ENCODE results near the gene NDUFB10.
"Not testable (repeated sequence)": the region's sequence is repeated elsewhere in the genome, so short reads cannot be mapped to it uniquely, and the experiment has no call there.

NDUFB10 gene

GRCh38 chr16:1959269-1960039, at the start of gene NDUFB10:
TSS of gene NDUFB10 (plus strand) at chr16:1959538. CDS start at chr16:1959625, 87 bp downstream.
- DNase-seq, result peak; percentile 93

DNA sequence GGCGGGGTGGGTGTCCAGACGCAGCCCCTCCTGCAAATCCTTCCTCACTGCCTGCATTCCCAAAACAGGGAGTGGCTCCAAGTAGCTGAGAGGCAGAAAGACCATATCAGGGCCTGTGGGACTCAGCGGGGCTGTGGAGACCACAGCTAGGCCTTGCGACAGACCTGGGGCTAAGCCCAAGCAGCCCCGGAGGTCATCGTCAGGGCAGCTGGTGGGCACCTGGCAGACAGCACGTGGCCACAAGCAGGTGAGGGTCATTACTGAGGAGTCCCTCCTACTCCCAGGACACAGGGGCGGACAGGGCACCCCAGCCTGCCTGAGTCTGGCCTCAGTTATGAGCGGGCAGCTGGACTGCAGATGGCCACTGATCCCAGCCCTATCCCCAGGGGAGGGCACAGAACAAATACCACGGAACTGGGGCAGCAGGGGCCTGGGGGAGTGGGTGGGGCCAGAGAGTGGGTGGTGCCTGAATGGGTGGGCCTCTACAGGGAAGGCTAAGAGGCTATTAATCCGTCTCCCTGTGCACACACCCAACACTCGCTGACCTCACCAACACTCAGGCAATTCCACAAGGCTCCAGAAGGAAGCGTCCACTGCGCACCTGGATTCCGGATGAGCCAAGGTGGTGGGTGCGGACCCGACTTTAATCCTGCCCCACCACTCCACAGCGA, 49.6 kb upstream of the NDUFB10 start:
- DNase-seq, result no peak

DNA sequence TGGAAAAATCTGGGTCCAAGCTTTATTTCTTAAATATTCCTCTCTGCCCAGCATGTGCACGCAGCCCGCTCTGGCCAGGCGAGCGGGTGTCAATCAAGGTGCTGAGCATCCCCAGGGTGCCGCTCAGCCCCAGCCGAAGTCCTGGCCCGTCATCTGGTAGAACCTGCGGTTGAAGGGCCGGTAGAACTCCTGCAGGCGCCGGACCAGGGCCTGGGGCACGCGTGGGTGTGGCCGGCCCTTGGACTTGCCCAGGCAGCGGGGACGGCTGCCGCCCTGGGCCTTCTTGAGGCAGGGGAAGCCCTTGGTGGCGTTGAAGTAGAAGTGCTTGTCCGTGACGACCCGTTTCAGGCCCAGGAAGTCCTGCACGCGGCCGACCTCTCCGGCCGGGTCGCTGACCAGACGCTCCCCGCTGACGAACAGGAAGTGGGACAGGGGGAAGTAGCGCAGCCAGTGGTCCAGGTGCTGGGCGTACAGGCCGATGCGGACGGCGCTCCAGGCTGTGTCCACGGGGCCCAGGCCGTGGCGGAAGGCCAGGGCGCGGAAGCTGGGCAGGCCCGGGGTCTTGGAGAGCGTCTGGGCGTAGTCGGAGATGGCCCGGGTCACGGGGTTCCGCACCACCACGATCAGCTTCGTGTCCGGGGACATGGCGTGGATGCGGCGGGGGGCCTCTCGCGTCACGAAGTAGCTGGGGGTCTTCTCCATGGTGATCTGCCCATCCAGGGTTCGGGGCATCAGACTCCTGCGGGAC, 47.7 kb upstream of the NDUFB10 start:
- DNase-seq, result no peak

DNA sequence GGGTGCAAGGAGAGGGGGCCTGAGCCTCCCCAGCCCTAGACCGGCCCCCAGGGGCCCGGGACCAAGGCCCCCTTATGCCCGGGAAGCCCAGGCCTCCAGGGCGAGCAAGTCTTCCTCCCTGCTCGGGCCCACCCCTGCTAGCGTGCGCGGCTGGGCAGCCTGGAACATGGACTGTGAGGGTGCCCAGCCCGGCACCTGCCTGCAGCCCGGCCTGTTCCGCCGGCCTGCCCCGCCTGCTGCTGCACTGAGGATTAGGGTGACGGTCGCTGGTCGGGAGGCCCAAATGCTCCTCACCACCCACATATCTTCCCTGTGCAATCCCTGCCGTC, 47.2 kb upstream of the NDUFB10 start:
- no peak for DNase-seq

DNA sequence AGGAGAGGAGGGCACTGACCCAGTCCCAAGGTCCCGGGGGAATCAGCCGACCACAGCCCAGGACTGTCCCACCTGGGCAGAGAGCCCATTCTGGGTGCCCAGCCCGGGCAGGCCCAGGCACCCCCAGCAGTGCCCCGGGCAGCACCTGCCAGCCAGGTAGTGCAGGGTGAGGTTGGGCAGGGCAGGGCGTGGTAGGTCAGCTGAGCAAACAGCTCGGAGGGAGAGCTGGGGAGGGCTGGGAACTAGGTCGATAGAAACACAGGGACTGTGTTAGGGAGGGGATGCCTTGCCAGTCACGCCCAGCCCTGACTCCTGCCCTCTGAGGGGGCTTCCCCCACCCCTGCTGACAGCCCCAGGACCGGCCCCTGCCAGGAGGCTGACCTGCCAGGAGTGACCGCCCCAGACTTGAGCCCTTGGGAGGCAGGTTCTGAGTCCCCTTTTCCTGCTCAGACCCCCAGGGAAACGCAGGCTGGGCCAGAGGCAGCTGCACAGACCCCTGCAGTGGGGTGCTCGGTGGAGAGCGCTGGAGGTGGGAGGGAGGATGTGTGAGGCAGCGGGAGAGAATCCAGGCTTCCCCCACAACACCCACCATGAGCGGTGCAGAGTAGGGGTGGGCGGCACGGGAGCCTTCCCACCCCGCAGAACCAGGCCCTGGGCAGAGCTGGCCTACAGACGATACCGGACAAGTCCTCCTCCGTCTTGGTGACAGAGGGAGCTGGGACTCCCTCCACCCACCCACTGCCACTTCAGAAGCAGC, 45.8 kb upstream of the NDUFB10 start:
- no peak for DNase-seq

GRCh38 chr16:1914084-1914608, 45.2 kb upstream of the NDUFB10 start:
- DNase-seq, result no peak

DNA sequence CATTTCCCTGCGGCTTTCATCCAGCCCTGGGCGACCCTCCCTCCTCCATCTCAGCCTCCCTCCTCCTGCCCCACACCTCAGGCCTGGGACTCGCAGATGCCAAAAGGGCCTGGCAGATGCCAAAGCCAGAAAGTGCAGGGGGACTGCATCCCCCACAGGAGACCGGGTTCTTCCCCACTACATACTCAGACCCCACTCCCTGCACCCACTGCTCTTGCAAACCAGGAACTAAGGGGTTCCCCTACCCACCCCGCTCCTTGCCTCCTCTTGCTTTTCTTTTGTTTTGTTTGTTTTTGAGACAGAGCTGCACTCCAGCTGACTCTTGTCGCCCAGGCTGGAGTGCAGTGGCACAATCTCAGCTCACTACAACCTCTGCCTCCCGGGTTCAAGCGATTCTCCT, 44.4 kb upstream of the NDUFB10 start:
- no peak for DNase-seq

DNA sequence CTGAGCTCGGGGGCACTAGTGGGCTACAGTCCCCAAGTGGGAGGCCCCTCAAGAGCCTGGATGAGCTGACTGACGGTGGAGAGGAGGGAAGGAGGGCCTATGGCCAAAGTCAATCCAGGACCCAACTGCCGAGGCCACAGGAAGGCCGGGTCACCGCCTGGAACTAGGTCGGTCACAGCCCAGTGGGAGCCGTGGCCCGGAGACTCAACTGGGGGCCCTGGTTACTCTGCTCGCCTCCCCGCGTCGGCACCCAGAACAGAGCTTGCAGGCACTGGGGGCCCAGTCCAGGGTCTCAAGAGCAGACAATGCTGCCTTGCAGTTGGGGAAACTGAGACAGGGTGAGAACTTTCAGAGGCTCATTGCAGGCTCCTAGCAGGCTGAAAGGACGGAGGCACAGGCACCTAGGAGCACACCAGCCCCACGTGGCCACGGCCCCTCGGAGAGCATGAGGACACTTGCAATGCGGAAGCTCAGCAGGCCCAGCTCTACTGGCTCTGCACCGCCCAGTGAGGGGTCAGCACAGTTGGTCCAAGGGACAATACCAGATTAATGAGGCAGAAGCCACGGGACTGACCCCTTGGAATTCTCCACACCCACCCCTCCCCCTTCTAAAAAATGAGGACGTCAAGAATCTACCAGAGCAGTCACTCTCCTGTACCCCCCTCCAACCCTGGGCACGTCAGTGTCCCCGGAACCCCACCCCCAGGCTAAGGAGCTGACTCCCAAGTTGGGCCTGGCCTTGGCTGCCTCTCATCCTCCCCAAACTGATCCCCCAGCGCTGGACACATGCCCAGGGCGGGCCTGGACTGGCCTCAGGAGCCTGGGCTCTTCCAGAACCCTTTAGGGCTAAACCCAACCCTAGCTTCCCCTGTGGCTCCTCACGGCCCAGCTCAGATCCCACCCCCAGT, 43.4 kb upstream of the NDUFB10 start:
- no peak for DNase-seq

GRCh38 chr16:1916640-1916990, 42.7 kb upstream of the NDUFB10 start:
- DNase-seq, result no peak

GRCh38 chr16:1917056-1917664, 42.2 kb upstream of the NDUFB10 start:
- no peak for DNase-seq

DNA sequence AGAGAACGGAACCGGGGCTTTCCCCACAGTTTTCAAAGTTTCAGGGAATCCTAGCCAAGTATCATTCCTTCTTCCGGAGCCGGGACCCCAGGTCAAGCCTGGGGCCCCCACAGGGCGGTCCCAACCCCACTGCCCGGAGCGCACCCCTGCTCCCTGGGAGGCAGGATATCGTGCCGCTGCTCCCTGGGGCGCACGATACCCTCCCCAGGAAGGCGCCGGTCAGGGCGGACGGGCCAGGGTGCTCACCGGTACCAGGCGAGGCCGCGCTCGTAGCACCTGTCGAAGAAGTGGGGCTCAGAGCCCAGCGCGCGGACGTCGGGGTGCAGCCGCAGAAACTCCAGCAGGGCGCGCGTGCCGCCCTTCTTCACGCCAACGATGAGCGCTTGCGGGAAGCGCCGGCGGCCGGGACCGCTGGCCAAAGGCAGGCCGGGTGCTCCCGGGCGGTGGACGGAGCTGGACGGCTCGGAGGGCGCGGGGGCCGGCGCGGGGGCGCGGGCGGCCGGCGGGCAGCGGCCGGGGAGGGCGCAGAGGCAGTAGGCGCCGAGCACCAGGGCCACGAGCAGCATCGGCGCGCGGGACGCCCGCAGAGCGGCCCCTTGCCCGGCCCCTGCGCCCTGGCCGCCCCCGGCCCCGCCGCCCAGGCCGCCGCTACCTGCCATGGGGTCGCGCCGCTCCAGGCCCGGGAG, 41.5 kb upstream of the NDUFB10 start:
- DNase-seq, result no peak

GRCh38 chr16:1918351-1919326, 40.7 kb upstream of the NDUFB10 start, which contains the start of gene HS3ST6:
TSS of gene HS3ST6 (minus strand) at chr16:1918415. CDS start at chr16:1918323, 92 bp downstream.
- DNase-seq, result no peak

- DNase-seq, result no peak
These were observed 39.9 kb upstream of the NDUFB10 start for GRCh38 chr16:1919327-1919998.

DNA sequence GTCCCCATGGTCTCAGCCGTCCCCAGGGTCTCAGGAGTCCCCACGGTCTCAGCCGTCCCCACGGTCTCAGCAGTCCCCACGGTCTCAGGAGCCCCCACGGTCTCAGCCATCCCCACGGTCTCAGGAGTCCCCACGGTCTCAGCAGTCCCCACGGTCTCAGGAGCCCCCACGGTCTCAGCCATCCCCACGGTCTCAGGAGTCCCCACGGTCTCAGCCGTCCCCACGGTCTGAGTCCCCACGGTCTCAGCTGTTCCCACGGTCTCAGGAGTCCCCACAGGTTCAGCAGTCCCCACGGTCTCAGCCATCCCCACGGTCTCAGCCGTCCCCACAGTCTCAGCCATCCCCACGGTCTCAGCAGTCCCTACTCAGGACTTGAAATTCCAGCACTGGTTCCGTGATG, 39.2 kb upstream of the NDUFB10 start:
- not testable (repeated sequence) for DNase-seq

- DNase-seq, result peak; percentile 24
These were observed 38.6 kb upstream of the NDUFB10 start for GRCh38 chr16:1920727-1921171.

DNA sequence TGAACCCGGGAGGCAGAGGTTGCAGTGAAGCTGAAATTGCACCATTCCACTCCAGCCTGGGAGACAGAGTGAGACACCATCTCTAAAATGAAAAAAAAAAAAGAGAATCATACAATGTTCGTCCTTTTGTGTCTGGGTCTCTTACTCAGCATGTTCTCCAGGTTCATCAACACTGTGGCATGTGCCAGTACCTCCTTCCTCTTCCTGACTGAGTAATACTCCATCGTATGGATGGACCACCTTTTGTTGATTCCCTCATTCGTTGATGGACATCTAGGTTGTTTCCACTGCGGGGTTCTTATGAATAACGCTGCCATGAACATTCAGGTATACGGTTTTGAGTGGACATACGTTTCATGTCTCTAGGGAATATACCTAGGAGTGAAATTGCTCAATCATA, 37.0 kb upstream of the NDUFB10 start:
- no peak for DNase-seq

DNA sequence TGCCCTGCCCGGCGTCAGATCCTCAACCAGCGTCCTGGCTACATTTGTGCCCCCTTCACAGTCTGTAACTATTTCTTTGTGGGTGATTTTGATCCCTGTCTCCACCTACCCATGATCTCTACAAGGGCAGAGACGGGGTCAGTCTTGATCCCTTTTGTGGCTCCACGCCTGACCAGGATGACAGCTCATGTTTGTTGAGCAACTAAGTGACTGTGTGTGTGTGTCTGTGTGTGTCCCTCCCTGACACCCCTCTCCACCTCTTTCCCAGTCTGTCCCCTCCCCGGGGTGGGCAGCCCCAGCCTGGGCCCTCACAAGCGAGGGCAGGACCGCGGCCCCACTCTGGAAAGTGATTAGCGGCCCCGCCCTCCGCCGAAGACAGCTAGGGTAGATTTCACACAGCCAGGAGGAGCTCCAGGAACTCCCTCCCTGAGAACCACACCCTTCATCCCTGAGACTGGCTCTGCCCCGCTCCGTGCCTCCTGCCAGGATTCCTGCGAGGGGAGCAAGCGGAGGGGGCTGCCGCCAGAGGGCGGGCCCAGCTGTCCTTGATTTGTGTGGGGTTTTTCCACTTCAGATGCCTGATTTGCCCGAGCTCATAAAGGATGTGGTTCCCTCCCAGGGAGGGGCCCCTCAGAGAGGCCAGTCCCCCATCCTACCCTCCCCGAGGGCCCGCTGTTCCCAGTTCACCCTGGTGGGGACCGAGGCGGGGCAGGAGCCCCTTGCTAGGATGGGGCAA, 35.9 kb upstream of the NDUFB10 start:
- peak; percentile 38 for DNase-seq

DNA sequence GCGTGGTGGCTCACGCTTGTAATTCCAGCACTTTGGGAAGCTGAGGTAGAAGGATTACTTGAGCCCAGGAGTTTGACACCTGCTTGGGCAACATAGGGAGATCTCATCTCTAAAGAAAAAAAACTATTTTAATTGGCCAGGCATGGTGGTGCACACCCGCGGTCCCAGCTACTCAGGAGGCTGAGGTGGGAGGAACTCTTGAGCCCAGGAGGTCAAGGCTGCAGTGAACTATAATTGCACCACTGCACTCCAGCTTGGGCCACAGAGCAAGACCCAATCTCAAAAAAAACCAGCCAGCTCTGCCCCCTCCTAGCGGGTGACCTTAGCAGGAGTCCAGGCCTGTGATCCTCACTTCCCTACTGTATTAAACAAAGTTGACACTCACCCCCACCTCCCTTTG, 35.2 kb upstream of the NDUFB10 start:
- no peak for DNase-seq

All from CD4-positive, alpha-beta T cell treated with Interleukin-6 for 4 hours (primary cell).